A549 treated with DMSO at 1 μM for 4 hours (cell line): Measurements from ENCODE around the gene PXK. TPM values are rescaled to one million over a fixed set of nuclear protein-coding genes. Genes with fewer than 3 reads are reported as not detected.

Experiments used
- total RNA-seq: library from RNA; stranded (reverse); fragments of 200-300 nt; extraction: Qiagen RNA extraction; gene quantifications from 5 replicates; pipeline ENCODE4 v1.2.3, GENCODE V29; 2022; ENCODE audit warnings: low read depth

The PXK gene
- total RNA-seq = 5.4 to 7.8 TPM (median 6.3 TPM) in 5 replicates

DNA sequence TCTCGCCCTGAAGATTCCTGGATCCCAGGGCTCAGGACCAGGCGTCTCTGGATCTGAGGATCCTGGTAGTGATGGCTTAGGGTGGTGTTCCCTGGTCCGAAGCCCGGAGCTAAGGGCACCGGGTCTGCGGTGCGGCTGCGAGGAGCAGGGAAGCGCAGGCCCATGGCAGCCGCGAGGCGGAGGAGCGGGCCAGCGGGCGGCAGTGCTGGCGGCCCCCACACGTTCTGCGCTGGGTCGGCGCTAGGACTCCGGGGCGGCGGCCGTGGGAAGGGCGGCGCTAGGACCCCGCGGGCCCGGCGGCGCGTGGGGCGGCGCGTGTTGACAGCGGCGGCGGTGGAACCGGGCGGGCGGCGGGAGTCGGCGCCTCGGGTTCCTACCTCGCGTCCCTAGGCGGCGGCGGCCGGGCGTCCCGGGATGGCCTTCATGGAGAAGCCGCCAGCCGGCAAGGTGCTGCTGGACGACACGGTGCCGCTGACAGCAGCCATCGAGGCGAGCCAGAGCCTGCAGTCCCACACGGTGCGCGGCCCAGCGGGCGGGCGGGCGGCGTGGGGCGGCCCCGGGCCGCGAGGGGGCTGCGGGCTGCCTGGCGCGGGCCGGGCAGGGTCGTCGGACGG is at the start of gene PXK:
TSS of gene PXK (plus strand) at position 318 of the 614 bp plus-strand sequence. CDS start at position 415, 97 bp downstream.

GRCh38 chr3:58305882-58306711 is 26.6 kb upstream of the PXK start, which contains the start of the genes HTD2 and RPP14:
Gene HTD2 (plus strand): TSS chr3:58306520. CDS start chr3:58317614, 11,094 bp downstream.
Gene RPP14 (plus strand): TSS chr3:58306245. CDS start chr3:58310330, 4,085 bp downstream.

DNA sequence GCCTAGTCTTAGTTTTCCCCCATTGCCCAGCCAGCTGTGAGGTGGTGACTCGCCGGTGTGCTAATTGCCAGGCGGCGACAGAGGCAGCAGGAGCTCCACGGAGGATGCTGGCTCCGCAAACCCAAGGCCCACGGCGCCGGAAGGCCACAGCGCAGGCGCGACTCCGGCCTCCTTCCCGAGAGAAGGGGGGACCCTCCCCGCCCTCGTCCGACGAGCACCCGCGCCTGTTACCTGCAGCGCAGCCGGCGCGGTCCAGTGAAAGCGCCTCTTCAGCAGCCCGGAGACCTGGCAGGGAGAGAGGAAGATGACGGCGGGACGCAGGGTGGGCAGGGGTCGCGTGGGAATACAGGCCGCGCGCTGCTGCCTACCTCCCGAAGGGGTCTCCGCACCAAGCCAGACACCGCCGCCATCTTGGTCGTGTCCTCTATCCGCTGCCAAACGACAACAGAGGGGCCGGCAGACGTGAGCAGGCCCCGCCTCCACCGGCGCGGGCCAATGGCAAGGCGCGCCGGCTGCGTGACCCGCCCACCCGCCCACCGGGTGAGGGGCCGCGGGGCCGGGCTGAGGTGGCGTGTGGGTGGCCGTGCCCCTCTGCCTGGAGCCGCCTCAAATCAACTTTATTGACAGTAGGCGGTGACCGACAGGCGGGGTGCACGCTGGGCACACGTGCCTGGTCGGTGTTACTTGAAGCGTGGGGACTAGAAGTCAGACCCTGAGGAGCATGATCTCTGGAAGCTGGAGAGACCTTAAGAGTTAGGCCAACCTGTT is 100.9 kb downstream of the PXK start, which contains the start of gene PDHB:
TSS of gene PDHB (minus strand) at position 433 of the 768 bp plus-strand sequence. CDS start at position 410, 23 bp downstream.

Other genes with a start within 250 kb of the PXK start
- gene DNASE1L3, start 121.9 kb upstream of the PXK start, total RNA-seq = 0.11 to 0.29 TPM (median 0.21 TPM) in 3 of 5 replicates, not detected in the others
- gene ABHD6, start 95.1 kb upstream of the PXK start, total RNA-seq = 10.8 to 14.1 TPM (median 13.5 TPM) in 5 replicates
- 11.5 to 21.2 TPM (median 11.8 TPM) in 5 replicates for gene RPP14, start 26.6 kb upstream of the PXK start, total RNA-seq
- gene HTD2, start 26.4 kb upstream of the PXK start, total RNA-seq = 6.2 to 8.9 TPM (median 6.6 TPM) in 5 replicates
- 57.9 to 68.2 TPM (median 64.1 TPM) in 5 replicates for gene PDHB, start 100.9 kb downstream of the PXK start, total RNA-seq
- gene KCTD6, start 159.2 kb downstream of the PXK start, total RNA-seq = 7.0 to 10.1 TPM (median 10.0 TPM) in 5 replicates
- gene ACOX2, start 204.3 kb downstream of the PXK start, total RNA-seq = 7.8 to 11.7 TPM (median 10.8 TPM) in 5 replicates
- gene FAM107A, start 244.5 kb downstream of the PXK start, total RNA-seq = not detected in 5 replicates